ENCODE measurements around the gene ETV1.

ETV1 gene

DNA sequence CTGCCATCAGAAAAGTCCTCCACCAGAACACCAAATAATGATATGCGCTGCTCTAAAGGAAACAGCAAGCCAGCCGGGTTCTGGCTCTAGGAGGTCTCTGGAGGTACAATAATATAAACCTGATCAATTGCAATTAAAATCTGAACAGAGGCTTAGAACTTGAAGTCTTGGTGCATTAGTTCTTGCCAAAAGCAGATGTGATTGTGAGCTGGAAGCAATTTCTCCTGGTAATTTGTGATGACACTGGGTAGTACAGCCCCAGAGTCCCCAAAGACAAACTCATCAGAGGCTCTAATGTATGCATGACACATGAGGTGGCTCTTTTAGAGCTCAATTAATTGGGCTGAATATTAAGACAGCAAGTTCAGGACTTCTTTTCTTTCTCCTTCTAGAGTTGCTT is 3.3 kb downstream of the ETV1 start:
- Histone ChIP-seq H3K9me3 (ENCODE audit: insufficient read depth, low read length) (no peaks in the 10 kb centered on the region), H3K36me3 (ENCODE audit: insufficient read depth, insufficient read length, low read length) (no peaks in the 10 kb centered on the region), H3K27me3 (ENCODE audit: insufficient read depth, insufficient read length) (no peaks in the 10 kb centered on the region), H3K4me1 (ENCODE audit: insufficient read depth, insufficient read length) (no peaks in the 10 kb centered on the region), H3K4me3 (ENCODE audit: insufficient read length, low read depth) (no peak overlapping the region), H3K9ac (ENCODE audit: insufficient read length, low read depth) (no peak overlapping the region)
- no peak for TF ChIP-seq SUZ12 (IDR thresholded peaks at IDR 0.05; ENCODE audit: extremely low read depth, insufficient read depth, insufficient read length)
- TF ChIP-seq ZNF274 (IDR thresholded peaks at IDR 0.05; ENCODE audit: low read depth, low read length): no peak
- TF ChIP-seq YY1 (IDR thresholded peaks at IDR 0.05; ENCODE audit: insufficient read depth, insufficient read length): no peak
- no peak for DNase-seq (ENCODE audit: low read depth, low spot score)

DNA sequence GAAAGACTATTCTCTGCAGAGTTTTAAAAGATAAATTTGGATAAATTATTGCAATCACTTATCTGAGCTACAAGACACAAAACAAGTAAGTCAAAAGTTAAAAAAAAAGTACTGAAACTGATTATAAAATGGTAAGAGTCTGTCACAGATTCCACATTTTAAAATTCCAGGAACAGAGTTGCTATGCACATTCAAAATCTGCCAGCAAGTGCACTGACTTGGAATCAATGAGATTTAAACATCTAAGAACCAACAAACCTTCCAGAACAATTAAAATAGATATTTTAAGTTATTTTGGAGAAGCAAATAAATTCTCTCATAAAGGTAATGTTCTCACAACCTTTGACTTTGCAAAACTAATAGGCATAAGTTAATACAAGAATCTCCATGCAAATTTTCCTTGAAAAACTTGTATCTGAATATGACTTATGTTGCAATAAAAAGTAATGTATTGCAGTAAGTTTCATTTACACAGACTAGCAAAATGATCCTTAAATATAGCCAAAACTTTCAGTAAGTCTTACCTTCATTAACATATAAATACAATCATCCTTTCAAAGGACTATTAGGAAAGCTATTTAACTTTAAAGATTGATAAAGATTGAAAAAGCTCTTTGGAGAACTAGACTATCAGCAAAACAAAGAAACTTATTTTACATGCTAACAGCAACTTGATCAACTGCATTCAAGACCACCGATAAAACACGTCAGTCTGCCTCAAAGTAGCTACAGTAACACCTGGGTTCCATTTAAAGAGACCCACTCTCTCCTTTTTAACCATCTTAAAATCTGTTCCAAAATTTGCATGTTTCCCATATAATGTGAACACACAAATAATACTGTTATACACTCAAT is 4.4 kb downstream of the ETV1 start:
- DNase-seq (ENCODE audit: low read depth, low spot score): peak; percentile 23
- Histone ChIP-seq H3K9me3 (ENCODE audit: insufficient read depth, low read length) (no peaks in the 10 kb centered on the region), H3K9ac (ENCODE audit: insufficient read length, low read depth) (no peak overlapping the region), H3K27me3 (ENCODE audit: insufficient read depth, insufficient read length) (no peaks in the 10 kb centered on the region), H3K4me1 (ENCODE audit: insufficient read depth, insufficient read length) (no peaks in the 10 kb centered on the region), H3K36me3 (ENCODE audit: insufficient read depth, insufficient read length, low read length) (no peaks in the 10 kb centered on the region), H3K4me3 (ENCODE audit: insufficient read length, low read depth) (no peak overlapping the region)
- TF ChIP-seq ZNF274 (IDR thresholded peaks at IDR 0.05; ENCODE audit: low read depth, low read length): no peak
- no peak for TF ChIP-seq SUZ12 (IDR thresholded peaks at IDR 0.05; ENCODE audit: extremely low read depth, insufficient read depth, insufficient read length)
- no peak for TF ChIP-seq YY1 (IDR thresholded peaks at IDR 0.05; ENCODE audit: insufficient read depth, insufficient read length)

DNA sequence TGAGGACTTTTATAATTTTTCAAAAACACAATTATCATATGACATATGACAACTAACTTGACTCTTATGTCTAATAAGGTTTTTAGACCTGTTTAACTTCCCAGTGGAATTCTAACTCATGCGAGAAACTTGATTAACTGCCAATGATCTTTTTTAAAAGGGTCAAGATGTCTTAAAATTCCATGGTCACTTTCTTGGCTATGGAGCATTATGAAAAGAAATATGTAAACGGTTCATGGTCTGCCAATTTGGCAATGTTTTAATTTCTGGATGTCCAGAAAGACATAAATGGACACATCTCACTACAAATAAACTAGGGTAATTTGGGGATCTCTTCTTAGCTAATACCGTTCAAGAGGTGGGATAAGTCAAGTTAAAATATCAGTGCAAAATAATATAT is 5.4 kb downstream of the ETV1 start:
- H3K4me1 ChIP-seq (ENCODE audit: insufficient read depth, insufficient read length): no peaks in the 10 kb centered on the region
- DNase-seq (ENCODE audit: low read depth, low spot score): no peak
- no peak overlapping the region for H3K9ac ChIP-seq (ENCODE audit: insufficient read length, low read depth)
- H3K27me3 ChIP-seq (ENCODE audit: insufficient read depth, insufficient read length): no peaks in the 10 kb centered on the region
- TF ChIP-seq YY1 (IDR thresholded peaks at IDR 0.05; ENCODE audit: insufficient read depth, insufficient read length): no peak
- TF ChIP-seq ZNF274 (IDR thresholded peaks at IDR 0.05; ENCODE audit: low read depth, low read length): no peak
- TF ChIP-seq SUZ12 (IDR thresholded peaks at IDR 0.05; ENCODE audit: extremely low read depth, insufficient read depth, insufficient read length): no peak
- H3K4me3 ChIP-seq (ENCODE audit: insufficient read length, low read depth): no peak overlapping the region
- no peaks in the 10 kb centered on the region for H3K9me3 ChIP-seq (ENCODE audit: insufficient read depth, low read length)
- H3K36me3 ChIP-seq (ENCODE audit: insufficient read depth, insufficient read length, low read length): no peaks in the 10 kb centered on the region

DNA sequence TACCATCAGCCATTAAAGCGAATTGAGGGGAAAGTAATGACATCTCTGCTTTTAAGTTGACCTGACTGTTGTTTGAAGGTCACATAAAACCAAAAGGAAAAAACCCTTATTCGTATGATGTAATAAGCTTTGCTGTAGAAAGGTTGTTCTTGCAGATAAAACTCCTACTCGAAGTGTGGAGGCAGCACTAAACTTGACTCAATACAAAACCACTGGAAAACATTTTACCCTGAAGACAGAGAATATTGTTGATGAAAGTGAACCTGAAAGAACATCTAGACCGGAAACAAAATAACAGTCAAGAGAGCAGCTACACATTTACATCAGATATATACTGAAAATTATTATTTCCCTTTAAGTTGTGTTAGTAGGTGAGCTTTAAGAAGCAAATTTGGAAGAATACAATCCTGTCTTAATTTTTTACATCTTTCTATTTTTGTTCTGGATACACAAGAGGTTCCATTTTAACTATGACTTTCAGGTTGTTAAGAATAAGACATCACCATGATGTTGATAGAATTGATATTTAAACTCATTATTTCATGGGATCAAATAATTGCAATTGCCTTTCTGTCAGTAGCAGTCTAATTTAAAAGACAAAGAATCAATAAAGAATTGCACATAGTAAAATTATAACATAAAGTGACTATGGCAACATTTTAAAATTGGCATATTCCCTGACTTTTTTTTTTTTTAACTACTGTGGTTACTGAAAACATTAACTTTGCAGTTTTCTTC is 6.4 kb downstream of the ETV1 start:
- no peaks in the 10 kb centered on the region for H3K27me3 ChIP-seq (ENCODE audit: insufficient read depth, insufficient read length)
- no peak for TF ChIP-seq YY1 (IDR thresholded peaks at IDR 0.05; ENCODE audit: insufficient read depth, insufficient read length)
- TF ChIP-seq ZNF274 (IDR thresholded peaks at IDR 0.05; ENCODE audit: low read depth, low read length): no peak
- no peaks in the 10 kb centered on the region for H3K9me3 ChIP-seq (ENCODE audit: insufficient read depth, low read length)
- no peak for DNase-seq (ENCODE audit: low read depth, low spot score)
- H3K4me3 ChIP-seq (ENCODE audit: insufficient read length, low read depth): no peak overlapping the region
- H3K4me1 ChIP-seq (ENCODE audit: insufficient read depth, insufficient read length): no peaks in the 10 kb centered on the region
- no peak overlapping the region for H3K9ac ChIP-seq (ENCODE audit: insufficient read length, low read depth)
- H3K36me3 ChIP-seq (ENCODE audit: insufficient read depth, insufficient read length, low read length): no peaks in the 10 kb centered on the region

DNA sequence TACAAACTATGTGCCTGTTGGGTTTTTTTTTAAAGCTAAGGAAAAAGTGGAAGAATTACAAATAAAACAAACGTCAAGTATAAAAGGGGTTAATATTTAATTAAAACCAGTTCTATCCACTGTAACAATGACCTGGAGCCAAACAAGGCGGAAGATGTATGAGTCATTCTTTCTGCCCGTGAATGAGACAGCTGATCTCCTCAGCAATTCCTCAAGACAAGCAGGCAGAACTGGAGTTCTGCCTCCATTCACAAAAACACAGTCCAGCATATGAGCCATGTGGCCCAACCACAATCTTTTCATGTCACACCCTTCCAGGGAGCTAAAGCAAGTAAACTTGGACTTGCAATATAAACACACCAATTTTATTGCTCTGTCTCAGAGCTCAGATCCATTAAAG is 8.4 kb downstream of the ETV1 start:
- Histone ChIP-seq H3K27me3 (ENCODE audit: insufficient read depth, insufficient read length) (no peaks in the 10 kb centered on the region), H3K36me3 (ENCODE audit: insufficient read depth, insufficient read length, low read length) (no peaks in the 10 kb centered on the region), H3K4me1 (ENCODE audit: insufficient read depth, insufficient read length) (no peaks in the 10 kb centered on the region), H3K9me3 (ENCODE audit: insufficient read depth, low read length) (no peaks in the 10 kb centered on the region), H3K4me3 (ENCODE audit: insufficient read length, low read depth) (no peak overlapping the region), H3K9ac (ENCODE audit: insufficient read length, low read depth) (no peak overlapping the region)
- TF ChIP-seq SUZ12 (IDR thresholded peaks at IDR 0.05; ENCODE audit: extremely low read depth, insufficient read depth, insufficient read length): no peak
- TF ChIP-seq ZNF274 (IDR thresholded peaks at IDR 0.05; ENCODE audit: low read depth, low read length): no peak
- TF ChIP-seq YY1 (IDR thresholded peaks at IDR 0.05; ENCODE audit: insufficient read depth, insufficient read length): no peak
- peak; percentile 39 for DNase-seq (ENCODE audit: low read depth, low spot score)

DNA sequence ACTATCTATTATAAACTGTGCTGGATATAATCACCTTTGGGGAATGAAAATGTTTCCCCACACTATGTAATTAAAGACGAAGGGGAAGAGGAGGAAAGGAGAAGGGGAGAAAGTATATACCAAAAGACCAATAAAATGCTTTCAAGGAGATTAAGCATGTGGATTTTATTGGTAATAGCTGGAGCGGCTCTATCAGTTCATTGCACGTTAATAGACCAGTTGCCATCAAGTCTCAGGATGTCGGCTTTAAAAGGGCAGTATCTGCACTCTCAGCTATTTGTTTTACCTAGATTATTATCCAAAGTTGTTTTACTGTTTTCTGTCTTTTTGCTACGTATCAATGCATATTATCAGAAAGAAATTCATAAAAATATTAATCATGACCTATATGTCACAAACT is 9.0 kb downstream of the ETV1 start:
- no peak overlapping the region for H3K9ac ChIP-seq (ENCODE audit: insufficient read length, low read depth)
- no peaks in the 10 kb centered on the region for H3K9me3 ChIP-seq (ENCODE audit: insufficient read depth, low read length)
- no peaks in the 10 kb centered on the region for H3K27me3 ChIP-seq (ENCODE audit: insufficient read depth, insufficient read length)
- H3K4me3 ChIP-seq (ENCODE audit: insufficient read length, low read depth): no peak overlapping the region
- H3K36me3 ChIP-seq (ENCODE audit: insufficient read depth, insufficient read length, low read length): no peaks in the 10 kb centered on the region
- no peak for DNase-seq (ENCODE audit: low read depth, low spot score)
- no peaks in the 10 kb centered on the region for H3K4me1 ChIP-seq (ENCODE audit: insufficient read depth, insufficient read length)
- no peak for TF ChIP-seq YY1 (IDR thresholded peaks at IDR 0.05; ENCODE audit: insufficient read depth, insufficient read length)
- TF ChIP-seq SUZ12 (IDR thresholded peaks at IDR 0.05; ENCODE audit: extremely low read depth, insufficient read depth, insufficient read length): no peak
- no peak for TF ChIP-seq ZNF274 (IDR thresholded peaks at IDR 0.05; ENCODE audit: low read depth, low read length)

DNA sequence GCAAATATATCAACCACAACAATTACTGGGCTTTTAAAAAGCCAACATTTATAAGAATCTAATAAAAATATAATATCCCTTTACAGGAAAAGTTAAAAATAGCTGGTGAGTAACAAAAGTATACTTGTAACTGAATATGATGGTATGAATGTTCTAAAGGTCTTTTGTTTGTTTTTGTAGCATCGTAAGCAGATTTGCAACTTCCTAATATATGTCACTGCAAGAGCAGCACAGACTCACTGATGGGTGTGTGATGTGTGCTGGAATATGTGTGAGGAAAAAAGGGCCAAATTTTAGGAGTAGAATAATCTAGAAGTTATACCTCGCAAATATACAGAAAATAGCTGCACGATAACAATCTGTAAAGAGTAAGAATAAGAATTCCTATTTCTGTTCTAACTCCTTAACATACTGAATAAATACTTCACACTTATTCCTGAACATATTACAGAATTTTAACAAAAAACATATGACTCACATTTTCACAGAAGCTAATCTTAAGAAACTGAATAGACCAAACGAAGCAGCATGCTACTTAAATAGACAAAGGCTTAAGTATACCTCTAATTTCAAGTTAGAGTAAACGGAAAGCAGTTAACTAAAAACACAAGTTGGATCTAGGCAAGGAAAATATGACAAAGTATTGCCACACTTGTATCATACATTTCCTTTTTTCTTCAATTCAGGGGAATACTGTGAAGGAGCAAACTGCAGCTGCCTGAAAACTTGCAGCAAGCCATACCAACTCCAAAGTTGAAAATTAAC is 9.6 kb downstream of the ETV1 start:
- no peaks in the 10 kb centered on the region for H3K4me1 ChIP-seq (ENCODE audit: insufficient read depth, insufficient read length)
- no peak overlapping the region for H3K9ac ChIP-seq (ENCODE audit: insufficient read length, low read depth)
- H3K27me3 ChIP-seq (ENCODE audit: insufficient read depth, insufficient read length): no peaks in the 10 kb centered on the region
- no peak overlapping the region for H3K4me3 ChIP-seq (ENCODE audit: insufficient read length, low read depth)
- no peaks in the 10 kb centered on the region for H3K9me3 ChIP-seq (ENCODE audit: insufficient read depth, low read length)
- peaks cover under 1% of the 10 kb centered on the region for H3K36me3 ChIP-seq (ENCODE audit: insufficient read depth, insufficient read length, low read length)
- TF ChIP-seq YY1 (IDR thresholded peaks at IDR 0.05; ENCODE audit: insufficient read depth, insufficient read length): no peak
- no peak for TF ChIP-seq ZNF274 (IDR thresholded peaks at IDR 0.05; ENCODE audit: low read depth, low read length)
- no peak for TF ChIP-seq SUZ12 (IDR thresholded peaks at IDR 0.05; ENCODE audit: extremely low read depth, insufficient read depth, insufficient read length)
- no peak for DNase-seq (ENCODE audit: low read depth, low spot score)

Measured in NT2/D1 (cell line).